Hematopoietic multipotent progenitor cell treated with erythropoietin and hydrocortisone succinate and interleukin-3 and kit ligand, for 6 days (in vitro differentiated cells): Measurements from ENCODE around the gene EIF3K.

Source experiments
- DNase-seq: peaks from one replicate; pipeline ENCODE4 v3.0.0-alpha.2; 2015

EIF3K gene

GRCh38 chr19:38669552-38669951, 50.6 kb downstream of the EIF3K start:
- peak; percentile 65 for DNase-seq

- no peak for DNase-seq
Measured at GRCh38 chr19:38670921-38671398, 52.0 kb downstream of the EIF3K start.

- DNase-seq: no peak
Measured at GRCh38 chr19:38671654-38672053, 52.7 kb downstream of the EIF3K start.

- DNase-seq: no peak
Measured at GRCh38 chr19:38673030-38673429, 54.0 kb downstream of the EIF3K start.

- peak; percentile 56 for DNase-seq
Measured at GRCh38 chr19:38674388-38675171, 55.6 kb downstream of the EIF3K start.

- DNase-seq: peak; percentile 83
Measured at GRCh38 chr19:38675611-38676010, 56.6 kb downstream of the EIF3K start.

DNA sequence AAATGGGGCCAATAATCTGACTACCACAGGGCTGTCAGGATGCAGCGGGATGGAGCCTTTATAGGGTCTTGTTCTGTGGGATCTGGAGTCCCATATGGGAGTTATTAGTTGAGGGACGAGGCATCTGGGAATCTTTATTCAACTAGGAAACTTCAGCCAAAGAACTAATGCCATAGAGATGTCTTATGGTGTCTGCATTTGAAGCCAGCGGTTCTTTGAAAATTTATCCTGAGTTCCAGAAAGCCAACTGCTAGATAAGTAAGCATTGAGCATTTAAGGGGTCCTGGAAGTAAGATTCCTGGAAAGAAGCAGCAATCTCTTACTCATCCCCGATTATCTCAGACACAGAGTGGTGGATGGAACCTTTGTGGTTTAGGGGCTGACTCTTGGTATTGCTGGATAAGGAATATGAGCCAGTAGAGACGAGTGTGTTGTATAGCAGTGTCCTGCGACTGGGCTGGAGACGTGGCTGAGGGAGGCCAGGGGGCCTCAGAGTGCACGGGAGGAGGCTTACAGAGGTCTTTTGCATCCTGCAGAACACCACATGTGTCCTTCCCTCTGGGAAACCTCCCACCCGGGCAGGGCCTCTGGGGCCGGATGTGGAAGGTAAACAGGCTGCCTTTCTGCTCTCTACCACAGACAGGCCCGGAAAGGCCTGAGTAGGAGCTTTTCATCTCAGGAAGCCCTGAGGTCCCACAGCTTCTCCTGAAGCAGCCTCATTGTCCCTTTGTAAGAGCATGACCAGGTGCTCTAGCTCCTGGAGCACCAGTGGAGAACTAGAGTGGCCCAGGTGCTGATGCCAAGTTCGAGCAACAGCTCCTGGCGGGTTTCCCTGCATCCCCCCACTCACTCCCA, 57.3 kb downstream of the EIF3K start:
- peak; percentile 96 for DNase-seq

DNA sequence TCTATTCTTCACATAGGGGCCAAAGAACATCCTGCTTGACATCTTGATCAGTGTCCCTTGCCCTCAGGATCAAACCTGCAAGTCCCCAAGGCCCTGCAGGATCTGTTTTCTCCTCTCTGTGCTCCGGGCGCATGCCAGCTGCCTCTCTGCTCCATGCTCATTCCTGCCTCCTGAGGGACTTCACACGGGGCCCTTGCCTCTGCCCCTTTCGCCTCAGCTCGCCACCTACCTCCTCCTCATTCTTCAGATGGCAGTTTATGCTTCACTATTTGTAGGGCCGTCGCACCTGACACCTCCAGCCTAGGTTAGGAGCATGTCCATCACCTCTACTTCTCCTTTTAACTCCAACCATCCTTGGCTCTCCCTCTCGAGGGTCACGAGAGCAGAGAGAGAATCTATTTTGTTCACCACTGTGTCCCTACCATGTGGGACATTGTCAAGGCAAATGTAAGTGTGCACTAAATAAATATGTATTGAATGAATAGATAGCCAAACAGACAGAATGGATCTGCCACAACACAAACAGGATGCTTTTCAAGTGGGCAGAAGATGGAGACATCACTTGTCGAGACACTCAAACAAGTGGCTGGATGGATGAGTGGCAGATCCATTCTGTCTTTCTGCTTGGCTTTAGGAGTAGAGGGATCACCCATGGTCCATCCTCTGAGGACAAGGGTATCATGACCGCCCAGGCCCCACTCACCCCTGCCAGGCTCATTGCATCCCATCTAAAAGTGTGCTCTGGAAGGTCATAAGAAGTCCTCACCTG, 58.1 kb downstream of the EIF3K start:
- no peak for DNase-seq

- peak; percentile 51 for DNase-seq
Measured at GRCh38 chr19:38678217-38678890, 59.4 kb downstream of the EIF3K start.

GRCh38 chr19:38678891-38679494, 60.0 kb downstream of the EIF3K start:
- DNase-seq: no peak

DNA sequence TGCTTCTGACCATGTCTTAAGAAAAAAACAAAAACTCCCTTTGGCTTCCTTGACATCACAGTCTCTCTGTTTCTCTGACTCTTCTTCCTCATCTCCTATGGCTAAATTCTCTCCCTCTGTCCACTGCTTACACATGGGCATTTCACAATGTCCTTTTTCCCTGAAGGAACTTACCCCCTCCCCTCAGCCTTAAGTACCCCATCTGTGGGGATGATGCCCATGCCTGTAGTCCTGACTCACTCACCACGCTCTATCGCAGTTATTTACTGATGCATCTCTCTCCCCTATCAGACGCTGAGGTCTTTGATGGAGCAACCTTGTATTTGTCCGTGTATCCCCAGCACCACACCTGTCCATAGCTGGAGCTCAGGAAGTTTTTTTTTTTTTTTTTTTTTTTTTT, 60.9 kb downstream of the EIF3K start:
- no peak for DNase-seq

DNA sequence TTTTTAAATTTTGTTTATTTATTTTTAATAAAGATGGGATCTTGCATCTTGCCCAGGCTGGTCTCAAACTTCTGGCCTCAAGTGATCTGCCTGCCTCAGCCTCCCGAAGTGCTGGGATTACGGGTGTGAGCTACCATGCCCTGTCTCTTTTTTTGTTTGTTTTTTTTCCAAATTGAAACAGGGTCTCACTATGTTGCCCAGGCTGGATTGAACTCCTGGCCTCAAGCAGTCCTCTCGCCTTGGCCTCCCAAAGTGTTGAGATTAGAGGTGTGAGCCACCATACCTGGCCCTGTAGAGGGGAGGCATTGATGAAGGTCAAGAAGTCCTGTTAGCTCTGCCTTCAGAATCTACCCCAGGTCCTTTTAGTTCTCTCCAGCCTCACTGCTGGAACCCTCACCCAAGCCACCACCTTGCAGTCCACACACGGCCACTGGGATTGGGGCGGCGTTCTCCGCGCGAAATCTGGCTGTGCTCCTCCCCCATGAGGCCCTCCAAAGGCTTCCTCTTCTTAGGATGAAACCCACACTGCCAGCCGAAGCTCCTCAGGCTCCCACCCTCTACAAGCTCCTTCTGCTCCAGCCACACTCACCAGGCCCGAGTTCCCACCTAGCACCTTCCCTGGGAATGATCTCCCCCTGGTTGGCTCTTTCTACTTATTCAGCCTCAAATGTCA, 63.3 kb downstream of the EIF3K start:
- no peak for DNase-seq

DNA sequence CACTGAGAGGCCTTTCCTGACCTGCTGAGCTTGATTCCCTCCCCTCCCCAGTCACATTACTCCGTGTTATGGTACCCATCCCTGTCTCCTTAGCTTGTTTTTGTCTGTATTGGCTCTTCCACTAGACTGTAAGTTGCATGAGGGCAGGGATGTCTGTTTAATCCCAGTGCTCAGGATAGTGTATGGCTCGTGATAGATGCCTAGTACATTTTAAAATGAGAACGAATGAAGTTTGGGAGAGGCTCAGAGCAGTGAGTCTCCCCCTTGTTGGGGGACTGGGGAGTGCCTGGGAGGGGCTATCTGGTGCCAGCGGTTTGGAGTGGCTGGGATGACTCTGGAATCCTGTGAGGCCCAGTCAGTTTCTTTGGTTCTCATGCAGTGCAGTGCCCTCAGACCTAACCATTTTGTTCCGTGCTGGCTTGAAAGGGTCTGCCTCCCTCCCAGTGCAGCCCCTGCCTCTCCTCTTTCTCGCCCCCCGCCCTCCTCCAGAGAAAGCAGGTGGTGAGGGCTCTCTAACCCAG, 63.9 kb downstream of the EIF3K start:
- DNase-seq: no peak

- DNase-seq: peak; percentile 83
Measured at GRCh38 chr19:38683393-38684077, 64.5 kb downstream of the EIF3K start.

DNA sequence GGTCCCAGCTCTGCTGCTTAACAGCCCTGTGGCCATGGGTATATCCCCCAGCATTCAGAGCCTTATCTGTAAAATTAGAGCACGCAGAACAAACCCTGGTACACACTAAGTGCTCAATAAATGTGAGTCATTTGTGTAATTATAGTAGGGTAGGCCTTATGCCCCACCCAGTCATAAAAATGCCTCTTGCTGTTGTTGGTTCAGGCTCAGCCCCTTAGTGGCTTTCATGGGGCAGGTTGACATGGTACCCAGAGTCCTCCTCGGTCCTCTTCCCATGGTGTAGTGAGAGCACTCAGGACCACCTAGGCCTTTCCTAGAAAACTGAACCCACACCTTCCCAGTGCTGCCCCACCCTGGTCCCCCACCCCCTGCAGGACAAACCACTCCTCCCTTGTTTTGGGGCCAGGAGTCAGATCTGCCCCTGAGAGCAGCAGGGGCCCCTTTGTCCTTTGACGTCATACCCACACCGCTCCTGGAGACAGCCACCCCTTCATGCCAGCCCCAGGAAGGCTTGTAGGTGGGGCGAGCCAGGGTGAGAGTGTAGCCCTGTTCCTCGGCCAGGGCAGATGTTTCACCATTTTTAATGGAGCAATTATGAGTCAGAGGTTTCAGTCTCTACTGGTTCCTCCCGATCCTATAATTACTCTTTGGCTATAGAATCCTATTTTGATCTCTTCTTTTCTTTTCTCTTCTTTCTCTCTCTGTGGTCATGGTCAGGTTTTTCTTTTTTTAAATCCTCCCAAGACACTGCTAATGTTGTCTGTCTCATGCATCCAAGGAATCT, 65.3 kb downstream of the EIF3K start:
- DNase-seq: peak; percentile 72

DNA sequence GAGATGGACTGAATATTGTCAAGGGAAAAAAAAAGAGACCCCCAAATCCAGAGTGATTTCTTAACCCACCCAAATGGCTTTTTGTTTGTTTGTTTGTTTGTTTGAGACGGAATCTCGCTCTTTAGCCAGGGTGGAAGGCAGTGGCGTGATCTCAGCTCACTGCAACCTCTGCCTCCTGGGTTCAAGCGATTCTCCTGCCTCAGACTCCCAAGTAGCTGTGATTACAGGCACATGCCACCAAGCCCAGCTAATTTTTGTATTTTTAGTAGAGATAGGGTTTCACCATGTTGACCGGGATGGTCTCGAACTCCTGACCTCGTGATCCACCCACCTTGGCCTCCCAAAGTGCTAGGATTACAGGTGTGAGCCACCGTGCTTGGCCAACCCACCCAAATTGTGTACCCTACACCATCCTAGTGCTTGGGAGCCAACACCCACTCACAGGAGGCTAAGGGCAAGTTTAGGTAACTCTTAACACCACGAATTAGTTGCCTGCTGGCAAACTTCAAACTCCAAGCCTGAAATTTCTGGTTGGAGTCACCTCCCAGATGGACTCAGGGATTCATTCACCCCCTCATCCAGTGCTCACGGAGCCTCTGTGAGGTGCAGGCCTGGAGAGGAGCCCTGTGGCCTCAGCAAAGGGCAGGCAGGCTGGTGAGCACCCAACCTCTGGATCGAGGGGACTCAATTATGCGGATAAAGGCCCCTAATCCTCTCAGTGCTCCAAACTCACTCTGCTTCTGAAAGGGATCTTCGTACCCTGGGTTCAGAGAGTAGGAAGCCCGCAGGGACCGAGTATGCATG, 66.1 kb downstream of the EIF3K start:
- DNase-seq: no peak

DNA sequence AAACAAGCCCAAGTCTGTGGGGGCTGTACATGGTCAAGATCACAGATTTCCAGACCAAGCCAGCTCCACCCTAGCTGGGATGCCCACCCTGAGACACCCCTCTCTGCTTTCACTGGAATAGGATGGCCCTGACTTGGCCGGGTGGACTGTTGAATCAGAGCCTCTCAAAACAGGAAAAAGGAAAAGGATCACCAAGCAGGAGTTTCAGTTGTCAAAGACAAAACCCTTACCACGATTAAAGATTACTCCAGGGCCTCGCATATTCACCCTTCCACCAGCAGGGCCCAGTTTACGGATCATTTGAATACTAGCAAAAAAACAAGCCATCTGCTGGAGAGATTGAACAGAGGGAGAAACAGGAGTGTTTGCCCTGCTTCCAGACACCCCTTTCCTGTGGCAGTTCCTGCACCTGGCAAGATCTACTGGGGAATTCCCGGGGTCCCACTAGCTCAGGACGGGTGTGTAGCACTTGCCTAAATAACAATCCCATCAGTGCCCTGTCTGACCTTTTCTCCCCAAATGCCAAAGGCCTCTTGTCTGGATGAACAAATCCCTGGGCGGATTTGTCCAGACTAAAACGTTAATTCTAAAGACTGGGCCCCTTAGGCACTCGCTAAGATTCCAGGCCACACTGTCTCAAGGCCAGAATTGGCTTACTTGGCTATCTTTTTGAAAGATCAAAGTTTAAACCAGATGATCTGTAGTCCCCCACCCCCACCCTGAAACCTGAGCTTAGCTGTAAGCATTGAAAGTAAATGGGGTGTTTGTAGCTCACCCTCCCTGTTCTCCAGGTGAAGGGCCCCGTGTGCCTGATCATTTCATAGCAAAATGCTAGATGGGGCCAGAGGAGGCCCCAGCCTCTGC, 66.9 kb downstream of the EIF3K start:
- peak; percentile 75 for DNase-seq

DNA sequence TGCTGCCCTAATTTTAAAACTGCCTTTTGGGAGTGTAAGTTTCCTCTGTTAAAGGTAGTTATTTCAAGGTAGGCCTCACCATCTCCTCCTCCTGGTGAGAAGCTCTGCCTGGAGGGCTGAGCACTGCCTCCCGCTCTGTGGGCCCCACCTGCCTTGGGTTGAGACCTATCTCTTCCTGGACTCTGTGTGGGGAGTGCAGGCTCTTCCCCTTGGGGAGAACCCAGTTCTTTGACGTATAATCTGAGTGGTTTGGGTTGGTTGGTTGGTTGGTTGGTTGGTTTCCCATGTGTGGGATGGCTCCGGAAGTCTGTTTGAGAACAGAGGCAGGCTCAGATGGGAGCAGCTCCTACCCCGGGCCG, 67.5 kb downstream of the EIF3K start:
- peak; percentile 53 for DNase-seq
